Natural killer cell (primary cell): ENCODE data around the gene CNTNAP1. TPM values are rescaled to one million over a fixed set of nuclear protein-coding genes. Genes with fewer than 3 reads are reported as not detected.

ENCODE experiments used
- ATAC-seq, 3 donors: fragments of 150-1000 bp in 2 of 3; fragments of 200-7000 bp in 1 of 3; cut with Tn5 transposase; 1 replicate in 1 of 3; 2 replicates in 2 of 3; pipeline ENCODE4 v1.10.0; 2021; ENCODE audit warnings: mild to moderate bottlenecking in 2 of 3, moderate library complexity in 2 of 3
- DNase-seq, 2 donors: peaks; one replicate each; pipeline versions ENCODE4 v3.0.0 to v3.0.0-alpha.2; 2013 to 2021; ENCODE audit warnings: mixed read lengths in 1 of 2
- H3K27ac ChIP-seq: one replicate; pipeline ENCODE4 v1.5.1; 2013; ENCODE audit warnings: mild to moderate bottlenecking, low read length
- H3K27me3 ChIP-seq: one replicate; pipeline ENCODE4 v1.6.1; 2013; ENCODE audit warnings: low read length; ENCODE audit not compliant: control insufficient read depth, insufficient read depth
- H3K36me3 ChIP-seq: one replicate; pipeline ENCODE4 v1.6.1; 2013; ENCODE audit warnings: low read length; ENCODE audit not compliant: control insufficient read depth, insufficient read depth
- H3K4me1 ChIP-seq: one replicate; pipeline ENCODE4 v1.6.1; 2013; ENCODE audit warnings: low read length; ENCODE audit not compliant: control insufficient read depth, insufficient read depth
- H3K4me3 ChIP-seq: one replicate; pipeline ENCODE4 v1.5.1; 2013; ENCODE audit warnings: low read length
- H3K9me3 ChIP-seq: one replicate; pipeline ENCODE4 v1.6.1; 2013; ENCODE audit warnings: low read length; ENCODE audit not compliant: control insufficient read depth, insufficient read depth
- H3K27ac Mint-ChIP-seq, 2 donors: one replicate each; pipeline ENCODE4 v1.8.0; 2022; ENCODE audit warnings: mild to moderate bottlenecking in 2 of 2, mixed read lengths in 2 of 2, moderate library complexity in 1 of 2
- H3K27me3 Mint-ChIP-seq, 2 donors: one replicate each; pipeline ENCODE4 v1.8.0; 2022; ENCODE audit warnings: low read depth in 2 of 2, mixed read lengths in 2 of 2
- H3K36me3 Mint-ChIP-seq: one replicate; pipeline ENCODE4 v1.8.0; 2022; ENCODE audit warnings: mixed read lengths
- H3K4me1 Mint-ChIP-seq, 2 donors: one replicate each; pipeline ENCODE4 v1.8.0; 2022; ENCODE audit warnings: mixed read lengths in 2 of 2
- H3K4me3 Mint-ChIP-seq: one replicate; pipeline ENCODE4 v1.8.0; 2022; ENCODE audit warnings: mild to moderate bottlenecking, moderate library complexity, mixed read lengths
- H3K9me3 Mint-ChIP-seq, 2 donors: one replicate each; pipeline ENCODE4 v1.8.0; 2022; ENCODE audit warnings: mixed read lengths in 2 of 2
- CTCF ChIP-seq: fragments of 200-600 bp; IDR thresholded peaks from one replicate; pipeline ENCODE4 v1.8.0; 2022; ENCODE audit warnings: antibody characterized with exemption
- WGBS: methylation state at CpG from one replicate; pipeline ENCODE4 v1.1.7; 2013; ENCODE audit warnings: missing lambda C conversion rate; ENCODE audit not compliant: insufficient coverage; 5-methylcytosine and 5-hydroxymethylcytosine counted together
- intact Hi-C: fragments of 100-400 bp; cut with micrococcal nuclease; formaldehyde crosslinking; loops from one replicate; pipeline ENCODE4 v1.14.2; 2022
- total RNA-seq, 4 donors: library from RNA; stranded (reverse); fragments of 120-200 nt in 1 of 4; gene quantifications; one replicate each; pipeline versions ENCODE4 v1.2.3 to v1.2.4, GENCODE V29; 2013 to 2022

Gene CNTNAP1
- total RNA-seq, 3 donors from 2014 or later (not counting 1 experiment from before 2014, with no cell fraction given) = 0.33 to 0.85 (median 0.39) TPM

DNA sequence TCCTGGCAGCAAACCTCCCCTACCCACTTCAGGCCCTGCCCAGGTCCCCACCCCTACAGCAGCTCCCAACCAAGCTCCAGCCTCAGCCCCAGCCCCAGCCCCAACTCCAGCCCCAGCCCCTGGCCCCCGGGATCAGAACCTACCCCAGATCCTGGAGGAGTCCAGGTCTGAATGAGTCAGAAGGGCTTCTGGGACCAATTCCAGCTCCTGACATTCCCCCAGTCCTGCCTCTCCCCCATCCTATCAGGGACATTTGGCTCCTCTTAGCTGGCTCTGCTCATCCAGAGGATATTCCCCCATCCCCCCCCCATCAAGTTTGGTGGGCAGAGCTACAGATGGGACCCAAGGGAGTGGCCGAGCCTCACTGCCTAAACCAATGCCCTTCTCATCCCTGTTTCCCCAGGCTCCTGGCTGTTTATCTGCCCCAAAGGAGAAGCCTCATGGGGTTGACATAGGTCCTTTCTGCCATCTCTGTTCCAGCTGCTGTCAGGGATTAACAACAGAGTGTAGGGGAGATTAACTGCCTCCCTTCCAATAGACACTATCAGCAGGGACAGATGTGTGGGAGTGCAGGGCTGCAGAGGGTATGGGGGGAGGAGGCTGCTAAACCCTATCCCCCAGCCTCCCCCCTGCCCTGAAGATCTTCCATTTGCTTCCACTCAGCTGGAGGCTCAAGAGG is 16.5 kb downstream of the CNTNAP1 start:
- no peaks in the 10 kb centered on the region for H3K9me3 ChIP-seq
- no peak for ATAC-seq
- intact Hi-C loops = no loop called here
- peaks cover 9% of the 10 kb centered on the region for H3K36me3 Mint-ChIP-seq
- H3K27ac Mint-ChIP-seq = no peak overlapping the region
- H3K4me3 ChIP-seq = no peak overlapping the region
- H3K27me3 Mint-ChIP-seq = no peaks in the 10 kb centered on the region
- H3K4me1 Mint-ChIP-seq = peaks cover 0 to 5% of the 10 kb centered on the region in 2 donors
- H3K36me3 ChIP-seq = peaks cover 31% of the 10 kb centered on the region
- H3K4me1 ChIP-seq = peaks cover 6% of the 10 kb centered on the region
- no peak for DNase-seq
- no peak for TF ChIP-seq CTCF
- no peak overlapping the region for H3K27ac ChIP-seq
- 91% methylated on average over 2 of the region's 2 CpGs for WGBS
- no peak overlapping the region for H3K4me3 Mint-ChIP-seq
- no peaks in the 10 kb centered on the region for H3K27me3 ChIP-seq
- no peaks in the 10 kb centered on the region for H3K9me3 Mint-ChIP-seq

DNA sequence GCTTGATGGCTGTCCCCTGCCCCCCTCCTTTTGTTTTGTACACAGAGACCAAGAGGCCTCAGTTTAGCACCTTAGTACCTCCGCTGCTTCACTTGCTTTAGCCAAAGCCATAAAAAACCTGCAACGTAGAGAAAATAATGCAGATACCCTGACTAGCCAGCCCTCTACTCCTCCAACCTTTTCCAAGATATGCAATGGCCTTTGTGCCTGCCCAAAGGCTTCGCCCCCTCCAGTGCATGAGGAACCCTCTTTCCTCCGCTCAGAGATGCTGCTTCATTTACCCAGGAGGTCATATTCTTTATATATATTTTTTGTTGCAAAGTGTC is 17.0 kb downstream of the CNTNAP1 start:
- Histone ChIP-seq H3K9me3 (no peaks in the 10 kb centered on the region), H3K27ac (no peak overlapping the region), H3K4me3 (no peak overlapping the region), H3K27me3 (no peaks in the 10 kb centered on the region), H3K4me1 (peaks cover 6% of the 10 kb centered on the region), H3K36me3 (peaks cover 35% of the 10 kb centered on the region)
- ATAC-seq (no peak), DNase-seq (no peak)
- no peak for TF ChIP-seq CTCF
- peaks cover 14% of the 10 kb centered on the region for H3K36me3 Mint-ChIP-seq
- H3K27me3 Mint-ChIP-seq = no peaks in the 10 kb centered on the region
- WGBS = 95% methylated on average over 2 of the region's 4 CpGs
- no peak overlapping the region for H3K4me3 Mint-ChIP-seq
- H3K4me1 Mint-ChIP-seq = peaks cover 0 to 5% of the 10 kb centered on the region in 2 donors
- intact Hi-C loops = no loop called here
- no peaks in the 10 kb centered on the region for H3K9me3 Mint-ChIP-seq
- H3K27ac Mint-ChIP-seq = no peak overlapping the region

DNA sequence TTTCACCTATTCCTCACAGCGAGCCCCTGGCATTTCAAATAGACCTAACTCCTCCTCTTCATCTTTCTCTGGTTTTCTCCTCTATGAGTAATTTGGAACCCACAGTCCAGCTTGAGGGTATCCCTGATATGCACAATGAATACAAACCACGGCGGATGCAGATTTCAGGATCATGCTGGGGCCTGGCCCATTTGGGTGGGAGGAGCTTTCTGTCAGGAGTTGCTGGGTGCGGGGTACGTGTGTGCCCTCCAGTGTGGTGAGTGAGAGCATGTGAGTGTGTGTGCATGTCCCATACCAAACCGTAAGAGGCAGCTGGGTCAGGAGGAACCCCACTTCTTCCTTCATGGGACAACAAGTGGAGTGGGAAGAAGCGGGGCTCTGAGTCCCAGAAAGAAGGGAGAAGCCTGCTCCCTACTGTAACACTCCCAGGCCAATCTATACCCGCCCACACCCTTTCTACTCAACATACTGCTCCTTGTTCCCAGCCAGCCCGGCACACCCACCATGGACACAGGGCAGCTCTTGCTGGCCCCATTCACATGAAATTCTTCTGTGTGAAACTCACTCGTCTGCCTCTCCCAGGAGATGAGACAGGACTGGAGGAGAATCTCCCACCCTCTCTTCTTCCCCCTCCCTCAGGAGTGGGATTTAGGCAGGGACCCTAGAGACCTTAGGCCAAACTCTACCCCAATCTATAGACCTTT is 18.4 kb downstream of the CNTNAP1 start:
- Mint-ChIP-seq H3K4me3 (no peak overlapping the region), H3K4me1 (peaks cover 0 to 5% of the 10 kb centered on the region in 2 donors), H3K27ac (no peak overlapping the region), H3K9me3 (no peaks in the 10 kb centered on the region), H3K36me3 (peaks cover 23% of the 10 kb centered on the region), H3K27me3 (no peaks in the 10 kb centered on the region)
- DNase-seq = no peak
- no peaks in the 10 kb centered on the region for H3K27me3 ChIP-seq
- ATAC-seq = no peak
- H3K9me3 ChIP-seq = no peaks in the 10 kb centered on the region
- H3K27ac ChIP-seq = no peak overlapping the region
- 95% methylated on average over 10 of the region's 10 CpGs for WGBS
- no peak overlapping the region for H3K4me3 ChIP-seq
- H3K36me3 ChIP-seq = peaks cover 47% of the 10 kb centered on the region
- intact Hi-C loops = no loop called here
- no peak for TF ChIP-seq CTCF
- H3K4me1 ChIP-seq = peaks cover 13% of the 10 kb centered on the region
